Natural killer cell (primary cell): ENCODE measurements around the gene HDAC8. TPM values are rescaled to one million over a fixed set of nuclear protein-coding genes. Genes with fewer than 3 reads are reported as not detected.
"Not testable (repeated sequence)": the region's sequence is repeated elsewhere in the genome, so short reads cannot be mapped to it uniquely, and the experiment has no call there.

Source experiments
- ATAC-seq, 3 donors: fragments of 150-1000 bp in 2 of 3; fragments of 200-7000 bp in 1 of 3; cut with Tn5 transposase; 1 replicate in 1 of 3; 2 replicates in 2 of 3; pipeline ENCODE4 v1.10.0; 2021; ENCODE audit warnings: mild to moderate bottlenecking in 2 of 3, moderate library complexity in 2 of 3
- DNase-seq, 2 donors: peaks; one replicate each; pipeline versions ENCODE4 v3.0.0 to v3.0.0-alpha.2; 2013 to 2021; ENCODE audit warnings: mixed read lengths in 1 of 2
- H3K27ac ChIP-seq: one replicate; pipeline ENCODE4 v1.5.1; 2013; ENCODE audit warnings: mild to moderate bottlenecking, low read length
- H3K27me3 ChIP-seq: one replicate; pipeline ENCODE4 v1.6.1; 2013; ENCODE audit warnings: low read length; ENCODE audit not compliant: control insufficient read depth, insufficient read depth
- H3K36me3 ChIP-seq: one replicate; pipeline ENCODE4 v1.6.1; 2013; ENCODE audit warnings: low read length; ENCODE audit not compliant: control insufficient read depth, insufficient read depth
- H3K4me1 ChIP-seq: one replicate; pipeline ENCODE4 v1.6.1; 2013; ENCODE audit warnings: low read length; ENCODE audit not compliant: control insufficient read depth, insufficient read depth
- H3K4me3 ChIP-seq: one replicate; pipeline ENCODE4 v1.5.1; 2013; ENCODE audit warnings: low read length
- H3K9me3 ChIP-seq: one replicate; pipeline ENCODE4 v1.6.1; 2013; ENCODE audit warnings: low read length; ENCODE audit not compliant: control insufficient read depth, insufficient read depth
- H3K27ac Mint-ChIP-seq, 2 donors: one replicate each; pipeline ENCODE4 v1.8.0; 2022; ENCODE audit warnings: mild to moderate bottlenecking in 2 of 2, mixed read lengths in 2 of 2, moderate library complexity in 1 of 2
- H3K27me3 Mint-ChIP-seq, 2 donors: one replicate each; pipeline ENCODE4 v1.8.0; 2022; ENCODE audit warnings: low read depth in 2 of 2, mixed read lengths in 2 of 2
- H3K36me3 Mint-ChIP-seq: one replicate; pipeline ENCODE4 v1.8.0; 2022; ENCODE audit warnings: mixed read lengths
- H3K4me1 Mint-ChIP-seq, 2 donors: one replicate each; pipeline ENCODE4 v1.8.0; 2022; ENCODE audit warnings: mixed read lengths in 2 of 2
- H3K4me3 Mint-ChIP-seq: one replicate; pipeline ENCODE4 v1.8.0; 2022; ENCODE audit warnings: mild to moderate bottlenecking, moderate library complexity, mixed read lengths
- H3K9me3 Mint-ChIP-seq, 2 donors: one replicate each; pipeline ENCODE4 v1.8.0; 2022; ENCODE audit warnings: mixed read lengths in 2 of 2
- WGBS: methylation state at CpG from one replicate; pipeline ENCODE4 v1.1.7; 2013; ENCODE audit warnings: missing lambda C conversion rate; ENCODE audit not compliant: insufficient coverage; 5-methylcytosine and 5-hydroxymethylcytosine counted together
- intact Hi-C: fragments of 100-400 bp; cut with micrococcal nuclease; formaldehyde crosslinking; loops from one replicate; pipeline ENCODE4 v1.14.2; 2022
- total RNA-seq, 4 donors: library from RNA; stranded (reverse); fragments of 120-200 nt in 1 of 4; gene quantifications; one replicate each; pipeline versions ENCODE4 v1.2.3 to v1.2.4, GENCODE V29; 2013 to 2022
- TF ChIP-seq, protein P1 (sequence below): fragments of 200-600 bp; IDR thresholded peaks from one replicate; pipeline ENCODE4 v1.8.0; 2022; ENCODE audit warnings: antibody characterized with exemption

HDAC8 gene
- total RNA-seq, 3 donors from 2014 or later (not counting 1 experiment from before 2014, with no cell fraction given), result 24.3 to 30.4 (median 26.6) TPM

DNA sequence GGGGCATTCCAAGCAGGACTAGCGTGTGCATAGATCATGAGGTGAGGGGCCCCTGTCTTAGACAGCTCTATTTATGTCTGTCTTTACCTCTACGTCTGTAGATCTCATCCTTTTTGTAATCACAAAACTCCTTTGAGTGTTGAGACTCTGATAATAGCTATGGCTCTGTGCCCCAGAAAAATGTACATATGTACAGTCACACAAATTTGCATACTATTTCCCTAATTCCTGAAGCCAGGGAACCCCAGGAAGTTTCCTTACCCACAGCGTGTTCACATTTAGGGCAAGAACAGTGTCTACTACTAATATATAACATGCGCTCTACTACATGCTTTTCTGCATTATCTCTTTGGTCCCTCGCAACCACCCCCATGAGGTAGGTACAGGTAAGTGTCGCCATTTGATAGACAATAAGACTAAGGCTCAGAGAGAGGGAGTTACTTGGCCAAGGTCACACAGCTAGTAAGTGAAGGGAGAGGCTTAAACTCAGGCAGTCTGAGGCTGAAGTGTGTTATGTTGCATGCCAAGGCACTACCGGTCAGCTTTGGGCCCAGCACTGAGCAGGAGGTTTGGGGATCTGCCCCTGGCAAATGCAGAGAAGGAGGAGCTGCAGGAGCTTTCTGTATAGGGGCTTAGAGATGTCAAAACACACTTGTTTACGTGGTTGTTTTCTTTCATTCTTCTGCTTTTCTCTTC is 245.9 kb downstream of the HDAC8 start:
- H3K27ac Mint-ChIP-seq, result no peak overlapping the region
- H3K27me3 Mint-ChIP-seq, result no peaks in the 10 kb centered on the region
- 97% methylated on average over 6 of the region's 8 CpGs for WGBS
- H3K9me3 Mint-ChIP-seq, result no peaks in the 10 kb centered on the region
- Histone ChIP-seq H3K36me3 (no peaks in the 10 kb centered on the region), H3K27ac (no peak overlapping the region), H3K4me1 (no peaks in the 10 kb centered on the region), H3K4me3 (no peak overlapping the region), H3K27me3 (no peaks in the 10 kb centered on the region), H3K9me3 (no peaks in the 10 kb centered on the region)
- TF ChIP-seq, protein P1, sequence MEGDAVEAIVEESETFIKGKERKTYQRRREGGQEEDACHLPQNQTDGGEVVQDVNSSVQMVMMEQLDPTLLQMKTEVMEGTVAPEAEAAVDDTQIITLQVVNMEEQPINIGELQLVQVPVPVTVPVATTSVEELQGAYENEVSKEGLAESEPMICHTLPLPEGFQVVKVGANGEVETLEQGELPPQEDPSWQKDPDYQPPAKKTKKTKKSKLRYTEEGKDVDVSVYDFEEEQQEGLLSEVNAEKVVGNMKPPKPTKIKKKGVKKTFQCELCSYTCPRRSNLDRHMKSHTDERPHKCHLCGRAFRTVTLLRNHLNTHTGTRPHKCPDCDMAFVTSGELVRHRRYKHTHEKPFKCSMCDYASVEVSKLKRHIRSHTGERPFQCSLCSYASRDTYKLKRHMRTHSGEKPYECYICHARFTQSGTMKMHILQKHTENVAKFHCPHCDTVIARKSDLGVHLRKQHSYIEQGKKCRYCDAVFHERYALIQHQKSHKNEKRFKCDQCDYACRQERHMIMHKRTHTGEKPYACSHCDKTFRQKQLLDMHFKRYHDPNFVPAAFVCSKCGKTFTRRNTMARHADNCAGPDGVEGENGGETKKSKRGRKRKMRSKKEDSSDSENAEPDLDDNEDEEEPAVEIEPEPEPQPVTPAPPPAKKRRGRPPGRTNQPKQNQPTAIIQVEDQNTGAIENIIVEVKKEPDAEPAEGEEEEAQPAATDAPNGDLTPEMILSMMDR, result no peak
- H3K4me1 Mint-ChIP-seq, result no peaks in the 10 kb centered on the region
- intact Hi-C loops, result no loop called here
- DNase-seq, result no peak
- H3K4me3 Mint-ChIP-seq, result no peak overlapping the region
- no peak for ATAC-seq
- H3K36me3 Mint-ChIP-seq, result no peaks in the 10 kb centered on the region

DNA sequence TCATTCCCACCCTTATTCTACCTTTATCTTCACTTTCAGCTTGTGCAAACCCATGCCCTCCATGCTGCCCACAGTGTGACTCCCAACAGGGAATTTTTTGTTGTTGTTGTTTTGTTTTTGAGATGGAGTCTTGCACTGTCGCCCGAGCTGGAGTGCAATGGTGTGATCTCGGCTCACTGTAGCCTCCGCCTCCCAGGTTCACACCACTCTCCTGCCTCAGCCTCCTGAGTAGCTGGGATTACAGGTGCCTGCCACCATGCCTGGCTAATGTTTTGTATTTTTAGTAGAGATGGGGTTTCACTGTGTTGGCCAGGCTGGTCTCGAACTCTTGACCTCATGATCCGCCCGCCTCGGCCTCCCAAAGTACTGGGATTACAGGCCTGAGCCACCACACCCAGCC is 253.0 kb downstream of the HDAC8 start:
- intact Hi-C loops, DNase-seq, H3K36me3 ChIP-seq, H3K27me3 ChIP-seq, H3K27ac ChIP-seq, H3K9me3 Mint-ChIP-seq, H3K4me3 Mint-ChIP-seq, H3K27me3 Mint-ChIP-seq, ATAC-seq, H3K36me3 Mint-ChIP-seq, H3K27ac Mint-ChIP-seq, H3K9me3 ChIP-seq, H3K4me3 ChIP-seq, H3K4me1 Mint-ChIP-seq, H3K4me1 ChIP-seq: not testable (repeated sequence)
- whole genome bisulfite sequencing, result no CpG with 5 or more reads among the region's 8 CpGs

DNA sequence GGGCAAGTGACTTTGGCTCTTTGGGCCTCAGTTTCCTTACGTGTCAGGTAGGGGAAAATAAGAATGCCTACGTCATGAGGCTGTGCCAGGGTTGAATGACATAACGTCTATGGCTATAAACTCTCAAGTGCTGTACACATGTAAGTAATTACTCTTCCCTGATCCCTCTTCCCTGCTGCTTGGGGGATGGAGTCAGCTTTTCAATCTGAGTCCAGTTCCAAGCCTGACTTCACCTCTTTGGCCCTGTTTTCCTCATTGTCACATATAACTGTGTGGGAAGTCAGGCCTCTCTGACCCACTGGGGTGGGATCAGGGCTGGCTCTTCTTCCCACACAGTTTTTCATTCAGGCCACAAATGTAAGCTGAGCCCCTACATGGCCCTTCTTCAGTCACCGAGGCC is 255.5 kb downstream of the HDAC8 start:
- ATAC-seq, result no peak
- Mint-ChIP-seq H3K27me3 (peaks cover 0 to 13% of the 10 kb centered on the region in 2 donors), H3K36me3 (no peaks in the 10 kb centered on the region), H3K27ac (no peak overlapping the region), H3K4me1 (no peaks in the 10 kb centered on the region), H3K4me3 (no peak overlapping the region), H3K9me3 (no peaks in the 10 kb centered on the region)
- no peaks in the 10 kb centered on the region for H3K27me3 ChIP-seq
- H3K27ac ChIP-seq, result no peak overlapping the region
- no peaks in the 10 kb centered on the region for H3K36me3 ChIP-seq
- no peaks in the 10 kb centered on the region for H3K9me3 ChIP-seq
- H3K4me3 ChIP-seq, result no peak overlapping the region
- 92% methylated on average over 2 of the region's 4 CpGs for WGBS
- DNase-seq, result no peak
- H3K4me1 ChIP-seq, result no peaks in the 10 kb centered on the region
- intact Hi-C loops, result no loop called here
- TF ChIP-seq, protein P1, result no peak

DNA sequence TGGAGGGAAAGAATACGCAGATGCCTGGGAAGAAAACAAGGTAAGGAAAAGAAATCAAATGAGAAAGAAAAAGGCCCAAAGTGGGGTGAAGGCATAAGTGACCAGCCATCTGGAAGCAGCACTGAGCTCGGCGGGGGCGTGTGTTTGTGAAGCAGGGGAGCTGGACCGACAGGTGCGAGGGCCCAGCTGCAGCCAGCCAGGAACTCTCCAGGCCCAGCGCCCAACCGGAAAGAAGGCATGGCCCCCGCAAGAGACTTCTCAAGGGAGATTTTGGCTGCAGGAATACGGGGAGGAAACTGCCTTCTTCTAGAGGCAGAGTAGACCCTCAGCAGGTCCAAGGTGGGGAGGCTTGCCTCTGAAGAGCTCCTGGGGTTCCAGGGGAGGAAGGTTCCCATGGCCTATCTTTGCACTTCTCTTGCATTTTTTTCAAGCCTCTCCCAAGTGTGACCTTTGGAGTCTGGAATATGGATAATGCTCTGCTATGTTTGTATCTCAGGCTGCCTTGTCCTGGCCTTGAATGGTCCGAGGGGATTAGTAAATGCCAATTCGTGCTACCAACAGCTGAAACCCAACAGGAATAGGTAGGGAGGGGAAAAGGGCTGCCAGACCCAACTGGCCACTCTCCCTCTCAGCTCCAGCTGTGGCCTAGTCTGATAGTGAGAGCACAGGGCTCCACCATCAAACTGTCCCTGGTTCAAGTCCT is 256.1 kb downstream of the HDAC8 start:
- Histone ChIP-seq H3K36me3 (no peaks in the 10 kb centered on the region), H3K27me3 (no peaks in the 10 kb centered on the region), H3K4me1 (no peaks in the 10 kb centered on the region), H3K27ac (no peak overlapping the region), H3K9me3 (no peaks in the 10 kb centered on the region), H3K4me3 (no peak overlapping the region)
- TF ChIP-seq, protein P1, result no peak
- H3K27me3 Mint-ChIP-seq, result peaks cover 0 to 14% of the 10 kb centered on the region in 2 donors
- no peak for ATAC-seq
- intact Hi-C loops, result no loop called here
- no peak overlapping the region for H3K27ac Mint-ChIP-seq
- WGBS, result 79% methylated on average over 12 of the region's 12 CpGs
- no peaks in the 10 kb centered on the region for H3K9me3 Mint-ChIP-seq
- DNase-seq, result no peak
- no peaks in the 10 kb centered on the region for H3K36me3 Mint-ChIP-seq
- no peaks in the 10 kb centered on the region for H3K4me1 Mint-ChIP-seq
- no peak overlapping the region for H3K4me3 Mint-ChIP-seq
